ENCODE results near the gene MFF.

Gene MFF

DNA sequence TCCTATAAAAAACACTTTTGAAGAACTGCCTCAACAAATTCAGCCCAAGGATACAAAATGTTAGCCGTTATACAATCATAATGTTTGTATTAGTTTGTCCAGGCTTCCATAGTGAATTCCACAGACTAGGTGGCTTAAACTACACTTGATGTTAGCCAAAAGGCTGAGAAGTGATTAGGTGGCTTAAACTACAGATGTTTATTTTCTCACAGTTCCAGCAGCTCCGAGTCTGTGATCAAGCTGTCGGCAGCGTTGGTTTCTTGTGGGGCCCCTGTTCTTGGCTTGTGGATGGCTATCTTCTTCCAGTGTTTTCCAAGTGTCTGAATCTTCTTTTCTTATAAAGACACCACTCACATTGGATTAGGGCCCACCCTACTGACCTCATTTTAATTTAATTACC is 31.5 kb upstream of the MFF start:
- H3K36me3 ChIP-seq (ENCODE audit: control insufficient read depth, insufficient read depth, low read length), result peaks cover 4% of the 10 kb centered on the region
- no peak for DNase-seq (ENCODE audit: extremely low read depth, insufficient read length)
- H3K27me3 ChIP-seq (replicated peaks; ENCODE audit: control insufficient read depth, insufficient read depth, low read length), result no peaks in the 10 kb centered on the region
- TF ChIP-seq, protein P1, sequence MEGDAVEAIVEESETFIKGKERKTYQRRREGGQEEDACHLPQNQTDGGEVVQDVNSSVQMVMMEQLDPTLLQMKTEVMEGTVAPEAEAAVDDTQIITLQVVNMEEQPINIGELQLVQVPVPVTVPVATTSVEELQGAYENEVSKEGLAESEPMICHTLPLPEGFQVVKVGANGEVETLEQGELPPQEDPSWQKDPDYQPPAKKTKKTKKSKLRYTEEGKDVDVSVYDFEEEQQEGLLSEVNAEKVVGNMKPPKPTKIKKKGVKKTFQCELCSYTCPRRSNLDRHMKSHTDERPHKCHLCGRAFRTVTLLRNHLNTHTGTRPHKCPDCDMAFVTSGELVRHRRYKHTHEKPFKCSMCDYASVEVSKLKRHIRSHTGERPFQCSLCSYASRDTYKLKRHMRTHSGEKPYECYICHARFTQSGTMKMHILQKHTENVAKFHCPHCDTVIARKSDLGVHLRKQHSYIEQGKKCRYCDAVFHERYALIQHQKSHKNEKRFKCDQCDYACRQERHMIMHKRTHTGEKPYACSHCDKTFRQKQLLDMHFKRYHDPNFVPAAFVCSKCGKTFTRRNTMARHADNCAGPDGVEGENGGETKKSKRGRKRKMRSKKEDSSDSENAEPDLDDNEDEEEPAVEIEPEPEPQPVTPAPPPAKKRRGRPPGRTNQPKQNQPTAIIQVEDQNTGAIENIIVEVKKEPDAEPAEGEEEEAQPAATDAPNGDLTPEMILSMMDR (IDR thresholded peaks at IDR 0.05; ENCODE audit: insufficient read depth, low read length, poor library complexity, severe bottlenecking), result no peak
- no peak overlapping the region for H3K4me3 ChIP-seq (replicated peaks; ENCODE audit: low read depth, low read length)

DNA sequence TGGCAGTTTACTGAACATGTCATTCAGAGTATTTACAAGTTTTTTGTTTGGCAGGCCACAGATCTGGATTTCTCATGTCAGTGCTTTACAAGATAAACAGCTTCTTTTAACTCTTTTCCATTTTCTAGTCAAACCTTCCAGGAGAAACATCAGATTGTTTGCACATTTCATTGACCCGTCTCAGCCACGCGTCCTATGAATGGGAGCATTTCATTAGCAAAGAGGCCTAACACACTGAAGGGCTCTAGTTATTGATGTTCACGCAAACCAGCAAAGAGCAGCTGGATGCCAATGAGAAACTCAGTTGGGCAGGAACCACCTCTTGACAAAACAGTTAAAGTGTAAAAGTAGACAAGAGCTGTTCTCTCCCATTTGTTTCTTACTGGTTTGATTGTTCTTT is 29.2 kb upstream of the MFF start:
- TF ChIP-seq, protein P1 (IDR thresholded peaks at IDR 0.05; ENCODE audit: insufficient read depth, low read length, poor library complexity, severe bottlenecking), result no peak
- Histone ChIP-seq H3K36me3 (ENCODE audit: control insufficient read depth, insufficient read depth, low read length) (peaks cover 4% of the 10 kb centered on the region), H3K27me3 (replicated peaks; ENCODE audit: control insufficient read depth, insufficient read depth, low read length) (no peaks in the 10 kb centered on the region), H3K4me3 (replicated peaks; ENCODE audit: low read depth, low read length) (no peak overlapping the region)
- DNase-seq (ENCODE audit: extremely low read depth, insufficient read length), result no peak

DNA sequence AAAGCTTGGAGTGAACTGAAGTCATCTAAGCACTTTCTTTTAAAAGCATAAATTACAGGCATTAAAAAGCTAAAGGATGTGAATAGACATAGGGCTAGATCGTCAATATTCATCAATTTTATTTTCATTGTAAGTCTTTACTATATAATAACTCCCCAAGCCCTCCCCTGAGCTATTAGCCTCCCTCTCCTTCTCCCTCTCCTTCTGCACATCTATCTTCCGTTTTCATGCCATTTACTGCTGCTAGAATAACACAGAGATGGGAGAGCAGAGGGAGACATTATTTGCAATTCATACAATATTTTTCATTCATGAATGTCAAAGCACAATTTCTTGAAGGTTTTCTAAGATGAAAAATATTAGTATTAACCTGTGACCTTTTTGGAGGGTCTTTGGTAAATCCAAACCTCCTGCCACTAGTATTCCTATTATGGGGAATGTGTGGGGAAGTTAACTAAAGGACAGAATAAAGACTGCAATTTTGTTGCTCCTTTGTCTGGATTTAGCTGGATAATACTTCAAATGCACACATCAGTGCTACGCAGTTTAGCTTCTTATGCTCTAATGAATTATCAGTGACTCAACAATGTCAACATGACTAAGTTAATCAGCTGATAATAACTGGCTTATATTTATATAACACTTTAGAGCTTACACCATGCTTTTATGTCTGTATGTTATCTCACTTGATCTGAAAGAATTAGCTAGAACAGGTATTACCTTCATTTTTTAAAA is 28.2 kb upstream of the MFF start:
- no peak overlapping the region for H3K4me3 ChIP-seq (replicated peaks; ENCODE audit: low read depth, low read length)

DNA sequence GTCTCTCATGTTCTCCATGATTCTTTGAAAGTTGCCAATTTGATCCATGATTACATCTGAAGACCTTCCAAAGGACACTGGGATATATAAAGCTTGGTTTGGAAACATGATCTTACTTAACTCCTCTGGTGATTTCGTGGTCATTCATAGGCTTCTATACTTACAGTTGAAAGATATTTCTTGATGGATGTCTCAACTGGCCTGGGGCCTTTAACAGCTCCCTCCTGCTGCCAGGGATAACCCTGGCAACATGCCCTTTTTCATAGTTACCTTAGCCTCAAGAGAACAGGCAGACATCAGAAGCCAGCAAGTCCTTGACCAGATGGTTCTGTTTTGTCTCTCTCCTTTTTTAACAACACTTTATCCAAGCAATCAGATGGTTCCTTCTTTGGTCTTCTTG is 23.5 kb upstream of the MFF start:
- Histone ChIP-seq H3K4me3 (replicated peaks; ENCODE audit: low read depth, low read length) (no peak overlapping the region), H3K36me3 (ENCODE audit: control insufficient read depth, insufficient read depth, low read length) (peaks cover 2% of the 10 kb centered on the region), H3K27me3 (replicated peaks; ENCODE audit: control insufficient read depth, insufficient read depth, low read length) (no peaks in the 10 kb centered on the region)
- TF ChIP-seq, protein P1 (IDR thresholded peaks at IDR 0.05; ENCODE audit: insufficient read depth, low read length, poor library complexity, severe bottlenecking), result no peak
- DNase-seq (ENCODE audit: extremely low read depth, insufficient read length), result no peak

More for the DNA sequence above, 28.2 kb upstream of the MFF start:
- TF ChIP-seq, protein P1 (IDR thresholded peaks at IDR 0.05; ENCODE audit: insufficient read depth, low read length, poor library complexity, severe bottlenecking), result no peak
- Histone ChIP-seq H3K27me3 (replicated peaks; ENCODE audit: control insufficient read depth, insufficient read depth, low read length) (no peaks in the 10 kb centered on the region), H3K36me3 (ENCODE audit: control insufficient read depth, insufficient read depth, low read length) (peaks cover 4% of the 10 kb centered on the region)
- no peak for DNase-seq (ENCODE audit: extremely low read depth, insufficient read length)

DNA sequence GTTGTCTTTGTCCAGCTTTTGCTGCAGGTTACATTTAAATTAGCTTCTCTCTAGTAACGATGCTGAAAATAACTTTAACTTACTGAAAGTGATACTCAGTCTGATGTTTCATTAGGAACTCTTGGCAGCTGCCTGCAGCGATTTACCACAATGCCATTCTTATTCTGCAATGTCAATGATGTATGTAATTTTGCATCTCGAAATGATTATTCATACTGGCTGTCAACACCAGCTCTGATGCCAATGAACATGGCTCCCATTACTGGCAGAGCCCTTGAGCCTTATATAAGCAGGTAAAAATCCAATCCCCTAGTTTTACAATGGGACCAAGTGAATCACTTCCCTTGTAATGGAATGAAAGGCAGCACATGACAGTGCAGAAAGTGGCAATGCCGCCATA is 16.3 kb upstream of the MFF start:
- no peaks in the 10 kb centered on the region for H3K27me3 ChIP-seq (replicated peaks; ENCODE audit: control insufficient read depth, insufficient read depth, low read length)
- no peak overlapping the region for H3K4me3 ChIP-seq (replicated peaks; ENCODE audit: low read depth, low read length)
- no peaks in the 10 kb centered on the region for H3K36me3 ChIP-seq (ENCODE audit: control insufficient read depth, insufficient read depth, low read length)
- DNase-seq (ENCODE audit: extremely low read depth, insufficient read length), result peak; percentile 25
- TF ChIP-seq, protein P1 (IDR thresholded peaks at IDR 0.05; ENCODE audit: insufficient read depth, low read length, poor library complexity, severe bottlenecking), result no peak

DNA sequence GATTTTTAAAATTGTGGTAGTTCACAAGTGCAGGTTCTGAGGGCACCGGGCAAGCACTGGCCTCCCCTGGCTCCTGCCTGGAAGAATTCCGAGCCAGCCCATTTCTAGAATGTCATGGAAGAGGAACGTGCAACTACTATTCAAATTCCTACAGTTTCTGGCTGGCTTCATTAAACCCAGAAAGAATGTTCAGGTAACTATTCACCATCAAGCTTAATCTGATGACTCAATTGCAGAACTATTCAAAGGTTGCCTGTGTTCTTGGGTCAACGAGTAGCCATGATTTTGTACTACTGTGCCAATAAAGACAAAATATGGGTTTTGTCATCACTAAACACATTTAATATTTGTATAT is 14.3 kb upstream of the MFF start:
- TF ChIP-seq, protein P1 (IDR thresholded peaks at IDR 0.05; ENCODE audit: insufficient read depth, low read length, poor library complexity, severe bottlenecking), result no peak

More for the DNA sequence above, 14.3 kb upstream of the MFF start:
- Histone ChIP-seq H3K36me3 (ENCODE audit: control insufficient read depth, insufficient read depth, low read length) (no peaks in the 10 kb centered on the region), H3K27me3 (replicated peaks; ENCODE audit: control insufficient read depth, insufficient read depth, low read length) (no peaks in the 10 kb centered on the region), H3K4me3 (replicated peaks; ENCODE audit: low read depth, low read length) (no peak overlapping the region)
- no peak for DNase-seq (ENCODE audit: extremely low read depth, insufficient read length)
